Activated CD4-positive, CD25-positive, alpha-beta regulatory T cell treated with anti-CD3 and anti-CD28 coated beads, Interleukin-2, amount 50 U/mL, for 72 hours (primary cell): ENCODE measurements around the gene UNC5A.
"Not testable (repeated sequence)": the region's sequence is repeated elsewhere in the genome, so short reads cannot be mapped to it uniquely, and the experiment has no call there.

Experiments
- DNase-seq: peaks from one replicate; pipeline ENCODE4 v3.0.0; 2021

The UNC5A gene

GRCh38 chr5:176866707-176867310, 56.5 kb downstream of the UNC5A start:
- no peak for DNase-seq

GRCh38 chr5:176868126-176868525, 57.8 kb downstream of the UNC5A start:
- no peak for DNase-seq

- DNase-seq = no peak
Observed at GRCh38 chr5:176868731-176869130, 58.4 kb downstream of the UNC5A start.

- no peak for DNase-seq
Observed at GRCh38 chr5:176869501-176870109, 59.2 kb downstream of the UNC5A start.

GRCh38 chr5:176870110-176870591, 59.8 kb downstream of the UNC5A start:
- DNase-seq = no peak

GRCh38 chr5:176870644-176871043, 60.3 kb downstream of the UNC5A start:
- not testable (repeated sequence) for DNase-seq

- not testable (repeated sequence) for DNase-seq
Observed at GRCh38 chr5:176872586-176872985, 62.2 kb downstream of the UNC5A start.

- not testable (repeated sequence) for DNase-seq
Observed at GRCh38 chr5:176873011-176873410, 62.7 kb downstream of the UNC5A start.

GRCh38 chr5:176873541-176874172, 63.3 kb downstream of the UNC5A start:
- DNase-seq = no peak

GRCh38 chr5:176874198-176874780, 63.9 kb downstream of the UNC5A start:
- no peak for DNase-seq

GRCh38 chr5:176875014-176875550, 64.7 kb downstream of the UNC5A start:
- no peak for DNase-seq

- no peak for DNase-seq
Observed at GRCh38 chr5:176875783-176876505, 65.6 kb downstream of the UNC5A start.

GRCh38 chr5:176876506-176877431, 66.4 kb downstream of the UNC5A start:
- no peak for DNase-seq

- DNase-seq = no peak
Observed at GRCh38 chr5:176877793-176878331, 67.5 kb downstream of the UNC5A start.

GRCh38 chr5:176878463-176878862, 68.1 kb downstream of the UNC5A start:
- no peak for DNase-seq

- DNase-seq = no peak
Observed at GRCh38 chr5:176878906-176879662, 68.7 kb downstream of the UNC5A start.

GRCh38 chr5:176879663-176880361, 69.5 kb downstream of the UNC5A start:
- DNase-seq = no peak

- no peak for DNase-seq
Observed at GRCh38 chr5:176880366-176881020, 70.1 kb downstream of the UNC5A start.

GRCh38 chr5:176881021-176881749, 70.8 kb downstream of the UNC5A start:
- DNase-seq = no peak
